ENCODE results near the gene IL1RL1. TPM values are rescaled to one million over a fixed set of nuclear protein-coding genes. Genes with fewer than 3 reads are reported as not detected.

Gene IL1RL1
- polyA plus RNA-seq, 1 donor from 2014 or later, result not detected

GRCh38 chr2:102386004-102386403 is 74.6 kb downstream of the IL1RL1 start:
- H3K27me3 ChIP-seq (ENCODE audit: insufficient read depth, low read depth, low read length), result no peaks in the 10 kb centered on the region
- no peak overlapping the region for H3K9ac ChIP-seq (ENCODE audit: low read length)
- no peaks in the 10 kb centered on the region for H4K20me1 ChIP-seq (ENCODE audit: insufficient read depth)
- no peaks in the 10 kb centered on the region for H3K79me2 ChIP-seq (replicated peaks; ENCODE audit: insufficient read depth, low read length)
- peaks cover 5% of the 10 kb centered on the region for H3K9me3 ChIP-seq (ENCODE audit: low read length)
- no peak overlapping the region for H3K4me2 ChIP-seq (ENCODE audit: low read length)
- TF ChIP-seq TAF1 (IDR thresholded peaks at IDR 0.05; ENCODE audit: low read depth) (no peak), EZH2 (IDR thresholded peaks at IDR 0.05; ENCODE audit: borderline replicate concordance, insufficient read depth, low read length, poor library complexity, severe bottlenecking) (no peak)
- H3K4me3 ChIP-seq (ENCODE audit: low read length), result no peak overlapping the region
- no peak overlapping the region for H2AFZ ChIP-seq (ENCODE audit: low read depth, low read length)
- no peaks in the 10 kb centered on the region for H3K9me2 ChIP-seq (ENCODE audit: insufficient read depth, low read length)
- no peak overlapping the region for H3K27ac ChIP-seq (ENCODE audit: low read length)
- no peaks in the 10 kb centered on the region for H3K36me3 ChIP-seq (ENCODE audit: insufficient read depth, low read length)
- no peaks in the 10 kb centered on the region for H3F3A ChIP-seq (ENCODE audit: insufficient read depth, low read length, poor library complexity, severe bottlenecking)

- Histone ChIP-seq H2AFZ (ENCODE audit: low read depth, low read length) (no peak overlapping the region), H3K4me2 (ENCODE audit: low read length) (no peak overlapping the region), H3K4me3 (ENCODE audit: low read length) (no peak overlapping the region), H4K20me1 (ENCODE audit: insufficient read depth) (no peaks in the 10 kb centered on the region), H3K27me3 (ENCODE audit: insufficient read depth, low read depth, low read length) (no peaks in the 10 kb centered on the region), H3F3A (ENCODE audit: insufficient read depth, low read length, poor library complexity, severe bottlenecking) (no peaks in the 10 kb centered on the region), H3K9ac (ENCODE audit: low read length) (no peak overlapping the region), H3K36me3 (ENCODE audit: insufficient read depth, low read length) (no peaks in the 10 kb centered on the region), H3K79me2 (replicated peaks; ENCODE audit: insufficient read depth, low read length) (no peaks in the 10 kb centered on the region), H3K9me2 (ENCODE audit: insufficient read depth, low read length) (no peaks in the 10 kb centered on the region), H3K9me3 (ENCODE audit: low read length) (peaks cover 5% of the 10 kb centered on the region), H3K27ac (ENCODE audit: low read length) (no peak overlapping the region)
- TF ChIP-seq, protein P1, sequence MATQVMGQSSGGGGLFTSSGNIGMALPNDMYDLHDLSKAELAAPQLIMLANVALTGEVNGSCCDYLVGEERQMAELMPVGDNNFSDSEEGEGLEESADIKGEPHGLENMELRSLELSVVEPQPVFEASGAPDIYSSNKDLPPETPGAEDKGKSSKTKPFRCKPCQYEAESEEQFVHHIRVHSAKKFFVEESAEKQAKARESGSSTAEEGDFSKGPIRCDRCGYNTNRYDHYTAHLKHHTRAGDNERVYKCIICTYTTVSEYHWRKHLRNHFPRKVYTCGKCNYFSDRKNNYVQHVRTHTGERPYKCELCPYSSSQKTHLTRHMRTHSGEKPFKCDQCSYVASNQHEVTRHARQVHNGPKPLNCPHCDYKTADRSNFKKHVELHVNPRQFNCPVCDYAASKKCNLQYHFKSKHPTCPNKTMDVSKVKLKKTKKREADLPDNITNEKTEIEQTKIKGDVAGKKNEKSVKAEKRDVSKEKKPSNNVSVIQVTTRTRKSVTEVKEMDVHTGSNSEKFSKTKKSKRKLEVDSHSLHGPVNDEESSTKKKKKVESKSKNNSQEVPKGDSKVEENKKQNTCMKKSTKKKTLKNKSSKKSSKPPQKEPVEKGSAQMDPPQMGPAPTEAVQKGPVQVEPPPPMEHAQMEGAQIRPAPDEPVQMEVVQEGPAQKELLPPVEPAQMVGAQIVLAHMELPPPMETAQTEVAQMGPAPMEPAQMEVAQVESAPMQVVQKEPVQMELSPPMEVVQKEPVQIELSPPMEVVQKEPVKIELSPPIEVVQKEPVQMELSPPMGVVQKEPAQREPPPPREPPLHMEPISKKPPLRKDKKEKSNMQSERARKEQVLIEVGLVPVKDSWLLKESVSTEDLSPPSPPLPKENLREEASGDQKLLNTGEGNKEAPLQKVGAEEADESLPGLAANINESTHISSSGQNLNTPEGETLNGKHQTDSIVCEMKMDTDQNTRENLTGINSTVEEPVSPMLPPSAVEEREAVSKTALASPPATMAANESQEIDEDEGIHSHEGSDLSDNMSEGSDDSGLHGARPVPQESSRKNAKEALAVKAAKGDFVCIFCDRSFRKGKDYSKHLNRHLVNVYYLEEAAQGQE (IDR thresholded peaks at IDR 0.05; ENCODE audit: borderline replicate concordance), result no peak
- TF ChIP-seq CTCF (IDR thresholded peaks at IDR 0.05; ENCODE audit: poor library complexity, severe bottlenecking) (no peak), TAF1 (IDR thresholded peaks at IDR 0.05; ENCODE audit: low read depth) (no peak), SMC3 (conservative IDR thresholded peaks at IDR 0.05; ENCODE audit: poor library complexity) (no peak), EP300 (conservative IDR thresholded peaks at IDR 0.05; ENCODE audit: poor library complexity, severe bottlenecking) (no peak), EZH2 (IDR thresholded peaks at IDR 0.05; ENCODE audit: borderline replicate concordance, insufficient read depth, low read length, poor library complexity, severe bottlenecking) (no peak), POLR2AphosphoS5 (IDR thresholded peaks at IDR 0.05) (no peak)
These were observed 75.6 kb downstream of the IL1RL1 start for GRCh38 chr2:102386867-102387541.
